H54 (cell line): Measurements from ENCODE around the gene DBN1.

Experiments used
- DNase-seq: peaks from one replicate; pipeline ENCODE4 v3.0.0; 2011; ENCODE audit warnings: low spot score, mixed read lengths; ENCODE audit not compliant: insufficient read length
- FAIRE-seq: peaks from 3 replicates; lab custom pipeline; 2011; peaks lifted over from hg19 to GRCh38; lab: Jason Lieb, UNC
- POLR2A ChIP-seq: IDR thresholded peaks from 2 replicates; pipeline ENCODE4 v1.6.1; 2011; ENCODE audit warnings: low read depth, mild to moderate bottlenecking, low read length

Gene DBN1

DNA sequence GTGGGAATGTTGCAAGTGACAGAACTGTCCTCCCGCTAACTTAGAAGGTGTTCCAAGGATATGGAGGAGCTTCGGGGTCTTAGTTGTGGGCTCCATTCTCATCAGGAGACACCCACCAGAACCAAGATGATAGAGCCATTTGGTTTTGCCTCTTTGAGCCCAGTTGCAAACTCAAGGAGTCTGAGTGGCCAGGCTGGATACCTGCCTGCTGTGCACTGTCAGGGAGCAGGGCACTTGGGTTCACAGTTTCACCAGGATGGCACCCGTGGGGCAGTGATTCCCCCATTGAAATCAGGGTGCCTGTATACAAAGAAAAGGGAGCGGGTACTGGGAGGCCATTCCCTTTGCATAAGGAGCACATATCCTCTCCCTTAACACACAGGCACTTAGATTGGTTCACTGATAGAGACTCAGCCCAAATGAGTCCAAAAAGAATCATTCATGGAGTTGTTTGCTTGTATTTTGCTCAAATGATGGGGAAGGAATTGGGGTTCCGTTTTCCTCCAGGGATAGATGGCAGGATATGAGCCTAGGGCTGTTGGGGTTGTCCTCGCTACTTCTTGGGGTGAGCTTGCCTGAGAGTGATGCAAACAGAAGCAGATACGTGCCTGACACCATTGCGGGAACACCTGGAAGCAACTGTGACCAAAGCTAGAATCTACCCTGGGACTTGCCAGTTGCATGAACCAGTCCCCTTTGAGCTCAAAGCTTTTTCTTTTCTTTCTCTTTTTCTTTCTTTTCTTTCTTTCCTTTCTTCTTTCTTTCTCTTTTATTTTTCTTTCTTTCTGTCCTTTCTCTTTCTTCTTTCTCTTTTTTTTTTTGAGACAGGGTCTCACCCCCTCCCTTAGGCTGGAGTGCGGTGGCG, 28.1 kb downstream of the DBN1 start:
- no peak for DNase-seq
- FAIRE-seq = no peak
- no peak for TF ChIP-seq POLR2A

DNA sequence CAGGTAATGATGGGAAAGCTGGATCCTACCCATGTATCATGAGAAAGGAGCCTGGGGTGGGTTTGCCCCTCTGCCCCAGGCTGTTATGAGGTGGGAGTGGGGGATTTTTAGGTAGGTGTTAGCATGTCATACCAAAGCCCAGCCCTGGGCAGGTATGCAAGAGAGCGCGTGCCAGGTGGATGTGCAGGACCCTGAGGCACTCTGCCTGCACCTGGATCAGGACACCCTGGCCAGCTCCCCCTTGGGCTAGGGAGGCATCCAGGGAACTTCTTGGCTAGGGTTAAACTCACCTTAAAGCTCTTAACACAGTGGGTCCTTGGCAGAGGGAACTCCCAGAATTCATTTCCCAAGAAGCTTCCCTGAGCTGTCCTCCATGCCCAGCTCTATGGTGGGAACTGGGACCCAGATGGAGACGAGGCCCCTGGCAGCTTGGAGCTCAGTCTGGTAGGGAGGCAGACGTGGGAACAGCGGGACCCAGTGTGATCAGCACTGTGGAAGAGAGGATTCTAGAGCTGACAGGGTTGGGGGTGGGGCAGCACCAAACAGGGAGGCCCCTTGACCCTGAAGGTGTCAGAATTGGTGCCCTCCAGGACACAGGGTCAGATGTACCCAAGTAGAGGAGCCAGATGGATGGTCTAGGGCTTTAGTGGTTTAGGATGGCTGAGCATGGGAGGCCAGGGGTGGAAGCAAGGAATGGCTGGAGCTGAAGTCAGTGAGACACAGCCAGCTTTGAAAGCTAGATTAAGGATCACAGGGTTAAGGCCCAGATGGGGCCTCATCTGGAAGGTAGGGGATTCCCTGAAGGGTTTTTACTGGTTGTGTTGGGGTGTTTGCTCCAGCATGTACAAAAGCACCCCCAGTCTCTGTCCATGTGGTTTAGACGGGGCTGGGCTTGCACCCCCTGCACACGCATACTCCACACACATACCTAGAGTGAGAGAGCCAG, 29.1 kb downstream of the DBN1 start:
- DNase-seq (no peak), FAIRE-seq (no peak)
- no peak for TF ChIP-seq POLR2A

DNA sequence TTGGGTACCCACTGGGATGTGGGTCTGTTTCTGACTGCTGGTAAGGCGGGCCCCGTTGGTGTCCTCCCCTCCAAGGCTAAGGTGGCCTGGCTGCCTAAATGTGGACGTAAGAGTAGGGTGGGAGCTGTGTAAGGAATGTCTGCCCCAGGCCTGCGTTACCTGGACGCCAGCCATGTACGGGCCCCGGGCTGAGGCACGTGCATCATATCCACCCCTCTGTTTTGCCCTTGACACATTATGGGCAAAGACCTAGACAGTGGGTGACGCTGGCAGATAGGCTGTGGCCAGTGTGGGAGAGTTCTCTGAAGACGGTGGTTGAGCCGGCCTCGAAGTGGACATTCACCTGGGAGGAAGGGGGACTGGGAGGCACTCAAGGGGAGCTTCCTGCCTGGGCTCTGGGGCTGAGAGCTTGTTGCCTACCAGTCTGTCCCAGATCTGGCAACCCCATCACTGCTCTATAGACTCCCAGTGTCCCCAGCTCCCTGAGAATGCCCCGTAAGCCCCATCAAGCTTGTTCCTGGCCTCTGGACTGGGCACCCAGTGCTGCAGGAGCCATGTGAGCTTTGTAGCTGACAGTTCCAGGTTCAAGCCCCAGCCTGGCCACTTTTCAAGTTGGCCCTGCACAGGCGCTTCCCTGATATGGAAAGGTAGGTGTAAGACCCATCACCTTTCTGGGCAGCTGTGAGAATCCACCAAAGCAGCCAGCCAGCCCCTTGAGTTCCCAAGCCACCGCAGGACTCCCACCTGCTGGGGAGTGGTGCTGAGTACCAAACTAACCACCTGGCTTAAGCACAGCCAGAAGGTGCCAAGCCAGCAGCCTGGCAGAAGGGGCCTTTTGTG, 30.1 kb downstream of the DBN1 start:
- FAIRE-seq (no peak), DNase-seq (no peak)
- no peak for TF ChIP-seq POLR2A

DNA sequence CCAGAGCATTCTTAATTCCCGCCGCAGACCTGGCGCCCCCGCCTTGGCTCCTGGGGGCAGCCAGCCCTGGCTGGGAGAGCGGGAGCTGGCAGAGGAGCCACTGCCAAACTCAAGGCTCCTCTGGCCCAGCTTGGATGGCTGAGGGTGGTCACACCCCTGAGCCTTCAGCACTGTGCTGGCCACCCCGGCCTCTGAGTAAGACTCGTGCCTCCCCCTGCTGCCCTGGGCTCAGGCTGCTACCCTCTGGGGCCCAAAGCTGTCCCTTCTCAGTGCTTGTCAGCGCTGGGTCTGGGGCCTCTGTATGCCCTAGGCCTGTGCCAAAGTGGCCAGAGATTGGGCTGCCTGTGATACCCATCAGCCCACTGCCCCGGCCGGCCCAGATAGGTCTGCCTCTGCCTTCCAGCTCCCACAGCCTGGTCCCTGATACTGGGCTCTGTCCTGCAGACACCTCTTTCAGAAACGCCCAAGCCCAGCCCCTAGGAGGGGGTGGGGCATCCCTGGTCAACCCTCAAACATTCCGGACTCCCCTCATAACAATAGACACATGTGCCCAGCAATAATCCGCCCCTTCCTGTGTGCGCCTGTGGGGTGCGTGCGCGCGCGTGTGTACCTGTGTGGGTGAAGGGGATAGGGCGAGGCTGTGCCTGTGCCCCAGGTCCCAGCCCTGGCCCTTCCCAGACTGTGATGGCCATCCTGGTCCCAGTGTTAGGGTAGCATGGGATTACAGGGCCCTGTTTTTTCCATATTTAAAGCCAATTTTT, 31.2 kb downstream of the DBN1 start:
- no peak for FAIRE-seq
- no peak for TF ChIP-seq POLR2A
- DNase-seq = no peak

- no peak for DNase-seq
- no peak for FAIRE-seq
Measured at GRCh38 chr5:177440990-177441780, 32.2 kb downstream of the DBN1 start.

GRCh38 chr5:177440211-177440989, 33.0 kb downstream of the DBN1 start:
- DNase-seq (no peak), FAIRE-seq (no peak)
- TF ChIP-seq POLR2A = no peak

More at GRCh38 chr5:177440990-177441780, 32.2 kb downstream of the DBN1 start:
- no peak for TF ChIP-seq POLR2A

- TF ChIP-seq POLR2A = no peak
- DNase-seq = no peak
- FAIRE-seq = no peak
Measured at GRCh38 chr5:177439518-177440053, 33.8 kb downstream of the DBN1 start.

DNA sequence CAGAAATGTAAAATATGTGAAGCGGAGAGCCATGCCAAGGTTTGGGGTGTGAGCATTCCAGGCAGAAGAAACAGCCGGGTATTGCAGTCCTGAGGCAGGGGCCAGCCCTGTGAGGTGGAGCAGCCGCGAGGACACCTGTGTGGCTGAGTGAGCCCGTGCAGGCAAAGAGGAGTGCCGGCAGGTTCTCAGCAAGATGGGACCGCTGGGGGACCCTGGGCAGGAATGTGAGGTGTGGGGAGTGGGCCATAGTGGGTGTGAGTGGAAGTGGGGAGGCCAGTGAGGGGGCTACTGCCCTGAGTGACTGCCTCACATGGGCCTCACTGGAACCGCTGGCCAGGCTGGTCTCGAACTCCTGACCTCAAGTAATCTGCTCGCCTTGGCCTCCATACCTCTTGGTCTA, 35.0 kb downstream of the DBN1 start:
- FAIRE-seq (no peak), DNase-seq (no peak)
- TF ChIP-seq POLR2A = no peak

GRCh38 chr5:177437623-177438022, 35.8 kb downstream of the DBN1 start:
- DNase-seq (no peak), FAIRE-seq (no peak)
- no peak for TF ChIP-seq POLR2A

GRCh38 chr5:177435847-177436536, 37.4 kb downstream of the DBN1 start:
- TF ChIP-seq POLR2A = no peak
- no peak for DNase-seq
- no peak for FAIRE-seq
